Head of caudate nucleus (tissue), 42 donors: ENCODE measurements around the gene CAMK2A.
A peak's percentile ranks its signal among the peaks of the same experiment; 100 is the strongest.
"Not testable (repeated sequence)": the region's sequence is repeated elsewhere in the genome, so short reads cannot be mapped to it uniquely, and the experiment has no call there.

Experiments used
- DNase-seq, 42 donors: peaks; one replicate each; pipeline versions ENCODE4 v3.0.0 to v3.0.0-alpha.2; 2020 to 2021; ENCODE audit warnings: mixed read lengths in 7 of 42
- intact Hi-C: fragments of 100-400 bp; cut with DNase I; formaldehyde crosslinking; loops from one replicate; pipeline ENCODE4 v1.15.0; 2022

The CAMK2A gene

GRCh38 chr5:150263801-150264621 is 25.6 kb downstream of the CAMK2A start:
- DNase-seq, result peak in 32 of 42 donors; percentile 22 to 83 (median 52)
- intact Hi-C loops, result no loop called here

- no peak for DNase-seq
- intact Hi-C loops, result no loop called here
Observed at GRCh38 chr5:150263375-150263775, 26.2 kb downstream of the CAMK2A start.

DNA sequence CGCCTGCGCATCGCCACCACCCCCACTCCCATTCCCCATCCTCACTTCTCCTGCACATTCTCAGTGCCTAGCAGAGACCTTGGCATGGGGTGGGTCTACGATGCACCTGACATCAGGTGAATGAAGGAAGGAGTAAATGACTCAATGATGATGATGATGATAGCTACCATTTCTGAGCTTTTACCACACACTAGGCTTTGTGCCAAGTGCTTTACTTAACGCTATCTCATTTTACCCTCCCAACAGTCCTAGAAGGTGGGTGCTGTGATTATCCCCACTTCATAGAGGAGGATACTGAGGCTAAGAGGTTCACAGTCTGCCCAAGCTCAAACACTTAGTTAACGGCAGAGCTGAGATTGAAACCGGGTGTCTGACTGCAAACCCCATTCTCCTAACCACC is 27.1 kb downstream of the CAMK2A start:
- no peak for DNase-seq
- intact Hi-C loops, result no loop called here

GRCh38 chr5:150261231-150261630 is 28.3 kb downstream of the CAMK2A start:
- no peak for DNase-seq
- intact Hi-C loops, result no loop called here

- DNase-seq, result peak in 29 of 42 donors; percentile 19 to 69 (median 46)
- intact Hi-C loops, result no loop called here
Observed at GRCh38 chr5:150258130-150258529, 31.4 kb downstream of the CAMK2A start.

GRCh38 chr5:150257424-150257823 is 32.1 kb downstream of the CAMK2A start:
- no peak for DNase-seq
- intact Hi-C loops, result no loop called here

DNA sequence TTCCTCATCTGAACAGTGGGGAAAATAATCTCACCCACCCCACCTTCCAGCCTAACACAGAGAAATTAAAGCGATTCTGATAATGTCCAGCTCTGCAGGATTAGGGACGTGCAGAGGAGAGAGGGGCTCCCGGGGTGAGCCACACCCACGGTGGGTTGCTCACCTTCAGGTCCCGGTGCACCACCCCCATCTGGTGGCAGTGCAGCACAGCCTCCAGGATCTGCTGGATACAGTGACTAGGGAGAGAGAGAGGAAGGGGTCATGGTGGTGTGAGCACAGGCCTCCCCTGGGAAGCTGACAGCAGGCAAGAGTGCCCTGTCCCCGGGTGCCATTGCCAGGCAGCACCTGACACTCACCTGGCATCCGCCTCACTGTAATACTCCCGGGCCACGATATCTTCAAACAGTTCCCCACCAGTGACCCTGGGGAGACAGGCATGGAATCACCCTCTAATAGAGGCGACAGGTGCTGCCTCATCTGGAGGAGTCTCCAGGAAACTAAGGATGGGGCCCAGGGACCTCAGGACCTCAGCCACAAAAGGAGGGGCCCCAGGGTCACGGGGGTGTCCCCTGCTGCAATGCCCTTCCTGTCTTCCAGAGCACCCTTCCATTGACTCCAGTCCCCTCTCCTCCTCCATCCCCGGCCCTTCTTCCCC is 33.0 kb downstream of the CAMK2A start:
- intact Hi-C loops, result no loop called here
- peak in 8 of 42 donors; percentile 9 to 36 (median 30) for DNase-seq

GRCh38 chr5:150255659-150256409 is 33.7 kb downstream of the CAMK2A start:
- intact Hi-C loops, result no loop called here
- peak in 14 of 42 donors; percentile 17 to 71 (median 34) for DNase-seq

- intact Hi-C loops, result no loop called here
Observed at GRCh38 chr5:150254774-150255173, 34.8 kb downstream of the CAMK2A start.

GRCh38 chr5:150254363-150254762 is 35.2 kb downstream of the CAMK2A start:
- intact Hi-C loops, result no loop called here
- DNase-seq, result no peak

More at GRCh38 chr5:150254774-150255173, 34.8 kb downstream of the CAMK2A start:
- no peak for DNase-seq

GRCh38 chr5:150253416-150254208 is 36.0 kb downstream of the CAMK2A start:
- intact Hi-C loops, result no loop called here
- DNase-seq, result no peak

GRCh38 chr5:150252489-150252888 is 37.1 kb downstream of the CAMK2A start:
- DNase-seq, result no peak
- intact Hi-C loops, result no loop called here

- intact Hi-C loops, result no loop called here
- DNase-seq, result no peak
Observed at GRCh38 chr5:150251504-150251903, 38.1 kb downstream of the CAMK2A start.

GRCh38 chr5:150249744-150250143 is 39.8 kb downstream of the CAMK2A start:
- intact Hi-C loops, result no loop called here
- DNase-seq, result no peak

GRCh38 chr5:150248946-150249345 is 40.6 kb downstream of the CAMK2A start:
- intact Hi-C loops, result no loop called here
- no peak for DNase-seq

DNA sequence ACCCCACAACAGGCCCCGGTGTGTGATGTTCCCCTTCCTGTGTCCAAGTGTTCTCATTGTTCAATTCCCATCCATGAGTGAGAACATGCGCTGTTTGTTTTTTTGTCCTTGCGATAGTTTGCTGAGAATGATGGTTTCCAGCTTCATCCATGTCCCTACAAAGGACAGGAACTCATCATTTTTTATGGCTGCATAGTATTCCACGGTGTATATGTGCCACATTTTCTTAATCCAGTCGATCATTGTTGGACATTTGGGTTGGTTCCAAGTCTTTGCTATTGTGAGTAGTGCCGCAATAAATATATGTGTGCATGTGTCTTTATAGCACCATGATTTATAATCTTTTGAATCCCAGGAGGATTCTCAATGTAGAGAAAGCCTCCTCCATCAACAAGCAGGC is 41.1 kb downstream of the CAMK2A start:
- intact Hi-C loops, DNase-seq: not testable (repeated sequence)

GRCh38 chr5:150247726-150248125 is 41.8 kb downstream of the CAMK2A start:
- intact Hi-C loops, result no loop called here
- no peak for DNase-seq

DNA sequence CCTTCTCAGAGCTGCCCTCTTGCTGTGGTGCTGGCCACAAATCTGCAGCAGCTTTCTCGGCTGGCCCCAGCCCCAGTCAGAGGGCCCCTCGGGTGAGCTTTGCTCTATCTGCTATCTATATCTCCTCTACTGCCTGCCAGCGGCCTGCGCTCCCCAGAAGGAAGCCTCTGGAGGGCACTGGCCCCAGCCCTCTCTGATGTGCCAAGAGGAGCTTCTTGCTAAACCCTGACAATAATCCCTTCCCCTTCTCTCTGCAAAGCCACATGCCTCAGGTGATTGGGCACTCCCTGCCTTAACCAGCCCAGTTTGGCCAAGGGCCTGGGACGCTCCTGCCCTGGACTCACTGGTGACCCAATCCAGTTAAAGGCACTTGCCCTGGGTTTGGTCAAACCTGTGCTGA is 42.7 kb downstream of the CAMK2A start:
- no peak for DNase-seq
- intact Hi-C loops, result no loop called here

GRCh38 chr5:150246429-150246828 is 43.1 kb downstream of the CAMK2A start:
- no peak for DNase-seq
- intact Hi-C loops, result no loop called here
